GM12875 (cell line): ENCODE data around the gene ABCA3.

Experiments used
- H3K4me3 ChIP-seq: one replicate; pipeline ENCODE4 v1.5.1; 2011; ENCODE audit warnings: low read depth, low read length, control low read depth
- CTCF ChIP-seq: IDR thresholded peaks from 2 replicates; pipeline ENCODE4 v1.5.1; 2011; ENCODE audit warnings: low read depth, mild to moderate bottlenecking, control low read depth, inconsistent platforms, low read length, moderate library complexity, borderline replicate concordance; ENCODE audit not compliant: insufficient read depth

Gene ABCA3

GRCh38 chr16:2226245-2226793 lies 114.2 kb downstream of the ABCA3 start:
- no peak overlapping the region for H3K4me3 ChIP-seq
- TF ChIP-seq CTCF = no peak
